H9 (cell line): ENCODE results near the gene PID1. TPM values are rescaled to one million over a fixed set of nuclear protein-coding genes. Genes with fewer than 3 reads are reported as not detected.

Source experiments
- DNase-seq: peaks from one replicate; pipeline ENCODE4 v3.0.0-alpha.2; 2017
- H2AFZ ChIP-seq: one replicate; pipeline ENCODE4 v1.6.1; 2013; ENCODE audit warnings: mild to moderate bottlenecking, low read length, control low read depth, moderate library complexity
- H2AK5ac ChIP-seq: 2 replicates; pipeline ENCODE4 v1.6.1; 2013; ENCODE audit warnings: low read length, control low read depth, mixed read lengths; ENCODE audit not compliant: insufficient read length
- H2BK120ac ChIP-seq: one replicate; pipeline ENCODE4 v1.6.1; 2013; ENCODE audit warnings: low read depth, mild to moderate bottlenecking, low read length, control low read depth, inconsistent platforms; ENCODE audit not compliant: poor library complexity, severe bottlenecking
- H2BK12ac ChIP-seq: 2 replicates; pipeline ENCODE4 v1.6.1; 2013; ENCODE audit warnings: low read length, control low read depth, mixed read lengths, low read depth; ENCODE audit not compliant: insufficient read length
- H2BK15ac ChIP-seq: 2 replicates; pipeline ENCODE4 v1.6.1; 2013; ENCODE audit warnings: low read depth, low read length, control low read depth
- H2BK20ac ChIP-seq: one replicate; pipeline ENCODE4 v1.6.1; 2013; ENCODE audit warnings: low read depth, mild to moderate bottlenecking, low read length, control low read depth, inconsistent platforms; ENCODE audit not compliant: poor library complexity, severe bottlenecking
- H2BK5ac ChIP-seq: 2 replicates; pipeline ENCODE4 v1.6.1; 2013; ENCODE audit warnings: low read length, control low read depth, mixed read lengths; ENCODE audit not compliant: insufficient read length
- H3K14ac ChIP-seq: 2 replicates; pipeline ENCODE4 v1.6.1; 2013; ENCODE audit warnings: low read length, control low read depth; ENCODE audit not compliant: insufficient read depth
- H3K18ac ChIP-seq: 2 replicates; pipeline ENCODE4 v1.6.1; 2013; ENCODE audit warnings: low read depth, mild to moderate bottlenecking, mixed read lengths, low read length, control low read depth; ENCODE audit not compliant: insufficient read length
- H3K23ac ChIP-seq: 2 replicates; pipeline ENCODE4 v1.6.1; 2013; ENCODE audit warnings: low read length, control low read depth, mixed read lengths, low read depth; ENCODE audit not compliant: insufficient read length
- H3K23me2 ChIP-seq: 2 replicates; pipeline ENCODE4 v1.6.1; 2013; ENCODE audit warnings: low read depth, mild to moderate bottlenecking, mixed read lengths, low read length, control low read depth; ENCODE audit not compliant: insufficient read length, poor library complexity, severe bottlenecking
- H3K27ac ChIP-seq: 2 replicates; pipeline ENCODE4 v1.5.1; 2013; ENCODE audit warnings: low read length, control low read depth, mixed read lengths, low read depth; ENCODE audit not compliant: insufficient read length
- H3K27me3 ChIP-seq: 2 replicates; pipeline ENCODE4 v1.6.1; 2013; ENCODE audit warnings: low read length, control low read depth, inconsistent platforms; ENCODE audit not compliant: insufficient read depth
- H3K4ac ChIP-seq: 2 replicates; pipeline ENCODE4 v1.6.1; 2013; ENCODE audit warnings: low read depth, mild to moderate bottlenecking, control low read depth, inconsistent platforms, low read length, moderate library complexity
- H3K4me1 ChIP-seq: 2 replicates; pipeline ENCODE4 v1.6.1; 2013; ENCODE audit warnings: low read length, control low read depth, inconsistent platforms; ENCODE audit not compliant: insufficient read depth
- H3K4me2 ChIP-seq: 2 replicates; pipeline ENCODE4 v1.6.1; 2013; ENCODE audit warnings: low read length, control low read depth, mixed read lengths; ENCODE audit not compliant: insufficient read length, insufficient read depth
- H3K56ac ChIP-seq: 2 replicates; pipeline ENCODE4 v1.6.1; 2013; ENCODE audit warnings: low read depth, mild to moderate bottlenecking, mixed read lengths, low read length, control low read depth; ENCODE audit not compliant: insufficient read length
- H3K79me1 ChIP-seq: 2 replicates; pipeline ENCODE4 v1.6.1; 2013; ENCODE audit warnings: low read depth, mild to moderate bottlenecking, moderate library complexity, low read length, control low read depth, inconsistent platforms; ENCODE audit not compliant: insufficient read depth, poor library complexity, severe bottlenecking
- H3K79me2 ChIP-seq: 2 replicates; pipeline ENCODE4 v1.6.1; 2013; ENCODE audit warnings: low read length, control low read depth, inconsistent platforms; ENCODE audit not compliant: insufficient read depth
- H3K9ac ChIP-seq: 2 replicates; pipeline ENCODE4 v1.6.1; 2013; ENCODE audit warnings: low read length, control low read depth, mixed read lengths; ENCODE audit not compliant: insufficient read length; ENCODE audit errors: extremely low read depth
- H3K9me3 ChIP-seq: one replicate; pipeline ENCODE4 v1.6.1; 2013; ENCODE audit warnings: low read depth, low read length, inconsistent platforms; ENCODE audit not compliant: control insufficient read depth
- H3T11ph ChIP-seq: one replicate; pipeline ENCODE4 v1.6.1; 2013; ENCODE audit warnings: mild to moderate bottlenecking, low read length, control low read depth, inconsistent platforms
- H4K20me1 ChIP-seq: one replicate; pipeline ENCODE4 v1.6.1; 2013; ENCODE audit not compliant: control insufficient read depth, insufficient read length, insufficient read depth
- H4K5ac ChIP-seq: 2 replicates; pipeline ENCODE4 v1.6.1; 2013; ENCODE audit warnings: low read depth, mild to moderate bottlenecking, mixed read lengths, low read length, control low read depth; ENCODE audit not compliant: insufficient read length
- H4K8ac ChIP-seq: replicated peaks from 2 replicates; pipeline ENCODE4 v1.6.1; 2013; ENCODE audit warnings: low read length, control low read depth, mixed read lengths, low read depth; ENCODE audit not compliant: insufficient read length
- H4K91ac ChIP-seq: 2 replicates; pipeline ENCODE4 v1.6.1; 2013; ENCODE audit warnings: low read depth, mild to moderate bottlenecking, moderate library complexity, mixed read lengths, low read length, control low read depth; ENCODE audit not compliant: insufficient read length
- H3K27ac Mint-ChIP-seq, 3 experiments: 2 replicates in 2 of 3; 3 replicates in 1 of 3; pipeline ENCODE4 v1.8.0; 2020 to 2021; ENCODE audit warnings: mixed read lengths in 3 of 3, mild to moderate bottlenecking in 1 of 3, moderate library complexity in 1 of 3
- H3K27me3 Mint-ChIP-seq: 2 replicates; pipeline ENCODE4 v1.8.0; 2021; ENCODE audit warnings: low read depth, mild to moderate bottlenecking, moderate library complexity, mixed read lengths
- H3K36me3 Mint-ChIP-seq, 3 experiments: 2 replicates in 2 of 3; 3 replicates in 1 of 3; pipeline ENCODE4 v1.8.0; 2020 to 2021; ENCODE audit warnings: low read depth in 3 of 3, mixed read lengths in 3 of 3; ENCODE audit not compliant: insufficient read depth in 1 of 3
- H3K4me1 Mint-ChIP-seq, 2 experiments: 2 replicates each; pipeline ENCODE4 v1.8.0; 2020; ENCODE audit warnings: mixed read lengths in 2 of 2
- H3K4me3 Mint-ChIP-seq, 2 experiments: 2 replicates in 1 of 2; 3 replicates in 1 of 2; pipeline ENCODE4 v1.8.0; 2020 to 2021; ENCODE audit warnings: mild to moderate bottlenecking in 2 of 2, mixed read lengths in 2 of 2, moderate library complexity in 1 of 2
- H3K9me3 Mint-ChIP-seq, 2 experiments: 2 replicates in 1 of 2; 3 replicates in 1 of 2; pipeline ENCODE4 v1.8.0; 2020; ENCODE audit warnings: mild to moderate bottlenecking in 2 of 2, mixed read lengths in 2 of 2, moderate library complexity in 1 of 2
- WGBS: extraction: QIAGEN DNeasy Blood & Tissue Kit; methylation state at CpG from one replicate; pipeline ENCODE4 v1.1.7; 2013; ENCODE audit warnings: missing lambda C conversion rate, low lambda C conversion rate, mixed read lengths; ENCODE audit not compliant: insufficient read length; ENCODE audit errors: extremely low coverage; 5-methylcytosine and 5-hydroxymethylcytosine counted together
- total RNA-seq: library from RNA; stranded (reverse); gene quantifications from 2 replicates; pipeline ENCODE4 v1.2.1, GENCODE V29; 2021
- TF ChIP-seq, protein P1 (sequence below): fragments of 200-600 bp; sonication (generic); conservative IDR thresholded peaks from 3 replicates; pipeline ENCODE4 v1.8.0; 2021; ENCODE audit warnings: antibody characterized with exemption, mild to moderate bottlenecking

Gene PID1
- total RNA-seq, 1 experiment from 2014 or later, result 1.4 TPM

DNA sequence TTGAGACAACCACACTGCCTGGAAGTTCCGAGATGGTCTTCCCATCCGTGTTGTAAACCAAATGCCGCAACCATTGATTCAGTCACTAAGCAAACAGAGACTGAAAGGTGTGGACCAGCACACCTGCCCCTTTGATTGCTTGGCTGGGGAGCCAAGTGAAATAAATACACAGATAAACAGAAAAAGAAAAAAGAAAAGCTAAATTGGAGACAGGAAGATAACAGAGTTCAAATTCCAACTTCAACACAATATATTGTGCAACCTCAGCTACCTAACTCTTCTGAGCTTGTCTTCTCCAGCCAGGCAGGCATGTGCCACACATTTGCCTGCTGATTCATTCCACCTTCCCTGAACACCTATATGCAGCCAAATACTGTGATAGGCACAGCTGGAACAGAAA, 110.9 kb downstream of the PID1 start:
- Histone ChIP-seq H3K23ac (no peak overlapping the region), H3K27me3 (no peaks in the 10 kb centered on the region), H3K4me2 (no peak overlapping the region), H2AK5ac (no peak overlapping the region), H3K18ac (no peak overlapping the region), H3K9ac (no peak overlapping the region), H4K20me1 (no peaks in the 10 kb centered on the region), H2BK15ac (no peak overlapping the region), H2AFZ (no peak overlapping the region), H3K27ac (no peak overlapping the region), H3K79me2 (no peaks in the 10 kb centered on the region), H3K56ac (no peak overlapping the region), H4K5ac (no peak overlapping the region), H2BK12ac (no peak overlapping the region), H4K91ac (no peak overlapping the region), H3T11ph (no peak overlapping the region), H3K23me2 (no peaks in the 10 kb centered on the region), H2BK120ac (no peak overlapping the region), H3K4ac (no peak overlapping the region), H3K4me1 (0 out of 2 replicates have a peak, but pooled peaks cover 2% of the 10 kb centered on the region), H3K14ac (no peak overlapping the region), H2BK5ac (no peak overlapping the region), H3K9me3 (no peaks in the 10 kb centered on the region), H4K8ac (no peak overlapping the region), H3K79me1 (no peaks in the 10 kb centered on the region), H2BK20ac (no peak overlapping the region)
- Mint-ChIP-seq H3K36me3 (no peaks in the 10 kb centered on the region), H3K27me3 (no peaks in the 10 kb centered on the region), H3K4me3 (no peak overlapping the region), H3K27ac (no peak overlapping the region), H3K4me1 (peaks cover 6 to 9% of the 10 kb centered on the region in 2 experiments), H3K9me3 (no peaks in the 10 kb centered on the region)
- TF ChIP-seq, protein P1, sequence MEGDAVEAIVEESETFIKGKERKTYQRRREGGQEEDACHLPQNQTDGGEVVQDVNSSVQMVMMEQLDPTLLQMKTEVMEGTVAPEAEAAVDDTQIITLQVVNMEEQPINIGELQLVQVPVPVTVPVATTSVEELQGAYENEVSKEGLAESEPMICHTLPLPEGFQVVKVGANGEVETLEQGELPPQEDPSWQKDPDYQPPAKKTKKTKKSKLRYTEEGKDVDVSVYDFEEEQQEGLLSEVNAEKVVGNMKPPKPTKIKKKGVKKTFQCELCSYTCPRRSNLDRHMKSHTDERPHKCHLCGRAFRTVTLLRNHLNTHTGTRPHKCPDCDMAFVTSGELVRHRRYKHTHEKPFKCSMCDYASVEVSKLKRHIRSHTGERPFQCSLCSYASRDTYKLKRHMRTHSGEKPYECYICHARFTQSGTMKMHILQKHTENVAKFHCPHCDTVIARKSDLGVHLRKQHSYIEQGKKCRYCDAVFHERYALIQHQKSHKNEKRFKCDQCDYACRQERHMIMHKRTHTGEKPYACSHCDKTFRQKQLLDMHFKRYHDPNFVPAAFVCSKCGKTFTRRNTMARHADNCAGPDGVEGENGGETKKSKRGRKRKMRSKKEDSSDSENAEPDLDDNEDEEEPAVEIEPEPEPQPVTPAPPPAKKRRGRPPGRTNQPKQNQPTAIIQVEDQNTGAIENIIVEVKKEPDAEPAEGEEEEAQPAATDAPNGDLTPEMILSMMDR, result no peak
- WGBS, result no CpG with 5 or more reads among the region's 3 CpGs
- DNase-seq, result no peak
